Esophagus muscularis mucosa (tissue), 3 donors: ENCODE results near the gene SOS1.

Source experiments
- POLR2A ChIP-seq: fragments of 450-650 bp; IDR thresholded peaks from one replicate; pipeline ENCODE4 v1.6.1; 2017; ENCODE audit warnings: antibody characterized with exemption, moderate library complexity, mild to moderate bottlenecking, low read depth
- TF ChIP-seq, protein P1 (sequence below), 3 experiments: fragments of 200-600 bp in 2 of 3; fragments of 450-650 bp in 1 of 3; sonication (generic) in 2 of 3; IDR thresholded peaks; one replicate each; pipeline ENCODE4 v1.5.1; 2017 to 2019; ENCODE audit warnings: antibody characterized with exemption in 3 of 3, mild to moderate bottlenecking in 2 of 3, moderate library complexity in 1 of 3

DNA sequence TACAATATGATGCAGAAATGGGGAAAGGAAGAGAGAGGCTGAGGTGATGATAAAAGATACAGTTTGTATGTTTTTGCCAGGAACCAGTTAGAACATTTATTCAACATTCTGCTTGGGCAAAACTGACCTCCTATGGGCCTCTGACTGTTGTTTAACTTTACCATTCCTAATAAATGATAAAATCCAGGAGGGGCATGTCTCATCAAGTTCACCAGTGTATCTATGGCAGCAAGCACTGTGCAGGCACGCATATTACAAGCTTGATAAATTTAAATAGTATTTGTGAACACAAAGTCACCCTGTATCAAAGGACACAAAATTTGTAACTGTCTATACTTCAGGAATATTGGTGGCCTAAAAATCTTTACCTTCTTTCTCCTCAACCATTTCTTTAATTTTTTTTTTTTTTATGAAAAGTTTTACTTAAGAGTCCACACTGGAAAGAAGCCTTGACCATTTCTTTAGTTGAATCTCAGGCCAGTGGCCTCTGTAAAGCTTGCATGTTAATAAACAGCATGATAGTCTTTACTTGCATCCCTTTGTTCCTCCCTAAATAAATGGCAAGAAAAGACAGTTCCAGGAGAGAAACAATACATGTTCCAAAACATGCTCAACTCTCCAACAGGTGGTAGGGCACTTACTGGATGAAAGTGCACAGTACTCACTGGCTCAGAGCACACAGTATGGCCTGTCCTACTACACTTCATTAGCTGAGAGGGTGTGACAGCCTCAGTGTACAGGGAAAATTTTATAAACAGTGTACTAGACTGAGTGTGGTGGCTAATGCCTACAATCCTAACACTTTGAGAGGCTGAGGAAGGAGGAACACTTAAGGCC lies 52.3 kb downstream of the SOS1 start:
- TF ChIP-seq, protein P1, sequence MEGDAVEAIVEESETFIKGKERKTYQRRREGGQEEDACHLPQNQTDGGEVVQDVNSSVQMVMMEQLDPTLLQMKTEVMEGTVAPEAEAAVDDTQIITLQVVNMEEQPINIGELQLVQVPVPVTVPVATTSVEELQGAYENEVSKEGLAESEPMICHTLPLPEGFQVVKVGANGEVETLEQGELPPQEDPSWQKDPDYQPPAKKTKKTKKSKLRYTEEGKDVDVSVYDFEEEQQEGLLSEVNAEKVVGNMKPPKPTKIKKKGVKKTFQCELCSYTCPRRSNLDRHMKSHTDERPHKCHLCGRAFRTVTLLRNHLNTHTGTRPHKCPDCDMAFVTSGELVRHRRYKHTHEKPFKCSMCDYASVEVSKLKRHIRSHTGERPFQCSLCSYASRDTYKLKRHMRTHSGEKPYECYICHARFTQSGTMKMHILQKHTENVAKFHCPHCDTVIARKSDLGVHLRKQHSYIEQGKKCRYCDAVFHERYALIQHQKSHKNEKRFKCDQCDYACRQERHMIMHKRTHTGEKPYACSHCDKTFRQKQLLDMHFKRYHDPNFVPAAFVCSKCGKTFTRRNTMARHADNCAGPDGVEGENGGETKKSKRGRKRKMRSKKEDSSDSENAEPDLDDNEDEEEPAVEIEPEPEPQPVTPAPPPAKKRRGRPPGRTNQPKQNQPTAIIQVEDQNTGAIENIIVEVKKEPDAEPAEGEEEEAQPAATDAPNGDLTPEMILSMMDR (IDR thresholded peaks at IDR 0.05) = no peak
- TF ChIP-seq POLR2A = no peak
